ENCODE results near the gene CMSS1.
"Not testable (repeated sequence)": the region's sequence is repeated elsewhere in the genome, so short reads cannot be mapped to it uniquely, and the experiment has no call there.

CMSS1 gene

DNA sequence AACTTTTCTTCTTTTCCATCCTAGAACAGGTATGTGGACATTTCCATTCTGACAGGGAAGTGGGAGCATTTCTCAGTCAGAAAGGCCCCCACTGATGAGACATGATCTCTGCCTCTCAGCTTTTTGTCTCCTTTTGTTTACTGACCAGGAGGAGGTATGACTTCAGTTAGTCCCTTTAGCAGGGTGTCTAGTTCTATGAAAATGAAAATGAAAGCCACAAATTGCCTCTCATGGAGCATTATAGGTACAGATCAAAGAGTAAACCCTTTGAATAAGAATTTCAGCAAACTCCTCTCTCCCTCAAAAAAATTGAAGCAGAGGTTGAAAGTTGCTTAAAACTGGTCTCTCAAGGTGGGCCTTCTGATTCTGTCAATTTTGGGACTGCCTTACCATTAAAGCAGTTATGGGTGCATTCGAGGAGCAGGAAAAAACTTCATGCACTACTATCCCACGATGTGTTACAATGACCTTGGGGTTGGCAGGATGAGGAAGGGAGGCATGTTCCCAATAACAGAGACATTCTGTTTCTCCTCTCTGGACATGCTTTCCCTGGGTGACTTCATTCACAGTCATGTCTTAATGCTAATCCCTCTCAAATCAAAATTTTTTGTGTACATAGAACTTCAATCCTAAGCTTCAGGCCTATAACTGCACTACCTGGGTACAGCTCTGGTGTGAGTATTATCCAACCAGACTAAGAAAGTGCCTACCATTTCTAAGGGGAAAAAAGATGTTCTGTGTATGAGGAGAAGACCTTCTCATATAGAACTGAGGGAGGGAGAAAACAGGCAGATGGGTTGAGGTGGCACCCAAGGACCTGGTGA lies 392.5 kb downstream of the CMSS1 start:
- FAIRE-seq (peak; percentile 58), DNase-seq (ENCODE audit: insufficient read length) (no peak)
- TF ChIP-seq TAF1 (IDR thresholded peaks at IDR 0.05; ENCODE audit: borderline replicate concordance, low read depth, low read length), result no peak
- no peak for TF ChIP-seq POLR2AphosphoS5 (IDR thresholded peaks at IDR 0.05; ENCODE audit: low read depth, low read length)
- TF ChIP-seq POLR2A (IDR thresholded peaks at IDR 0.05; ENCODE audit: low read depth, low read length), result no peak

DNA sequence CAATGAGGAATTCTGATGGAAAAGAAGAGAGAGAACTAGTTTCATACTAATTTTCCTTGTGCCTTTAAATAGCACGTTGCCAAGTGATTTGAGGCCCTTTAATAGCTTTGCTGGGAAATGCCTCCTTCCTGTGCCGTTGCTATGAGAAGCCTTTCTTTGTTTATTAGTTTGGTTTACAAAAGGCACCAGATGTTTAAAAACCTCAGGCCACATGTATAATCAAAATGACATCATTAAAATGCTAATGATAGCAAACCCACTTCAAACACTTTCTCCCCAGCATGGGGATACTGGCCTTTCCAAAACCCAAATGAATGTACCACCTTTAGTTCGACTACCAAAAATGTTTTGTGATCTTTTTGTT lies 393.1 kb downstream of the CMSS1 start:
- TF ChIP-seq TAF1 (IDR thresholded peaks at IDR 0.05; ENCODE audit: borderline replicate concordance, low read depth, low read length) (no peak), POLR2A (IDR thresholded peaks at IDR 0.05; ENCODE audit: low read depth, low read length) (no peak), POLR2AphosphoS5 (IDR thresholded peaks at IDR 0.05; ENCODE audit: low read depth, low read length) (no peak)
- DNase-seq (ENCODE audit: insufficient read length) (no peak), FAIRE-seq (no peak)

DNA sequence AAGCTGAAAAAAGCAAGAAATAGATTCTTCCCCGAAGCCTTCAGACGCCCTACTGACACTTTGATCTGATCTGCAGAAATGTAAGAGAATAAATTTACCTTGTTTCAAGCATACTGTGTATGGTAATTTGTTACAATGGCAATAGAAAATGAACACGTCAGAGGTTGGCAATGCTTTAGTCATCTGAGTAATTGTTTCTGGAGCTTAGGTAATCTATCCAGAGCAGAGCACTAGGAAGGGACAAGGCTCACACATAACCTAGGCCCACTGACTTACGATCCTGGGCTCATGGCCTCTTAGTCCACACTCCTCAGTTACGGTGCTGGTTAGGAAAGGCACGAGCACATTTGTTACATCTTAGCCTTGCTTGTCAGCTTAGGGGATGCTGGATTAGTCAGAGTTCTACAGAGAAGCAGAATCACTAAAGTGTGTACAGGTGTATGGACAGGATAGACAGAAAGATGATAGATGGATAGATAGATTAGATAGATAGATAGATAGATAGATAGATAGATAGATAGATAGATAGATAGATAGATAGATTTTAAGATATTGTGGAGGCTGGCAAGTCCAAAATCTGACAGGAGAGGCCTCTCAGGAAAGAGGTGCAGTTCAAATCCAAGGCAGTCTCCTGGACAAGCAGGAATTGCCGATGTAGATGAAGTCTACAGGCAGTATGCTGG lies 396.4 kb downstream of the CMSS1 start:
- TF ChIP-seq POLR2AphosphoS5 (IDR thresholded peaks at IDR 0.05; ENCODE audit: low read depth, low read length) (no peak), TAF1 (IDR thresholded peaks at IDR 0.05; ENCODE audit: borderline replicate concordance, low read depth, low read length) (no peak), POLR2A (IDR thresholded peaks at IDR 0.05; ENCODE audit: low read depth, low read length) (no peak)
- no peak for FAIRE-seq

DNA sequence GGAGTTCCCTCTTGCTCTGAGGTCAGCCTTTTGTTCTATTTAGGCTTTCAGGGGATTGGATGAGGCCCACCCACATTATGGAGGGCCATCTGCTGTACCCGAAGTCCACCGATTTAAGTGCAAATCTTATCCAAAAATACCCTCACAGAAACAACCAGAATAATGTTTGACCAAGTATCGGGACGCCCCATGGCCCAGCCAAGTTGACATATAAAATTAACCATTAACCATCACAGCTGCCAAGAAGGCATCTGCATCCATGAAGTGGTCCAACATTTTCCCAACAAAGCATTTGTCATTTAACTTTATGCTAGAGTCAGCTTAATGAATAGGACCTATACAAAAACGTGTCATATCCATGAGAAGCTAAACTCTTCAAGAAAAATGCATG lies 396.9 kb downstream of the CMSS1 start:
- FAIRE-seq, result no peak
- no peak for TF ChIP-seq TAF1 (IDR thresholded peaks at IDR 0.05; ENCODE audit: borderline replicate concordance, low read depth, low read length)
- no peak for TF ChIP-seq POLR2A (IDR thresholded peaks at IDR 0.05; ENCODE audit: low read depth, low read length)
- TF ChIP-seq POLR2AphosphoS5 (IDR thresholded peaks at IDR 0.05; ENCODE audit: low read depth, low read length), result no peak

More for the DNA sequence above, 396.4 kb downstream of the CMSS1 start:
- no peak for DNase-seq (ENCODE audit: insufficient read length)

DNA sequence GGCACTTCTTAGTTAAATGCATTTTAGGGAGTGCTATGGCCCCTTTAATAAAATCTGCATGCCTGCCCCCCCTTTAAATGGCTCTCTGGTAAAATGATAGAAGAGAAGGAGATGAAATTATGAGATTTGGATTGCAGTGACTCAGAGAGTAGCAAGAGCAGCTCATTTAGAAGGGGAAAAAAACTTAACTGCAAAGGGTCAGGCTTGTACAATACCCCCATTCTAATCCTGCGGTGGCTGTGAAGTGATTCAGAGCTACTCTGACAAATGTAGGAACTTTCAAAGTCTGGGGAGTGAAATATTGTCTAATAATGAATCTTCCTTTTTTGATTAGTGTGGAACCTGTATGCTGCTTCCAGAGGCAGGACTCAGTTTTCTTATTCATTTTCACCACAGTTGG lies 399.1 kb downstream of the CMSS1 start:
- TF ChIP-seq POLR2A (IDR thresholded peaks at IDR 0.05; ENCODE audit: low read depth, low read length), result no peak
- TF ChIP-seq POLR2AphosphoS5 (IDR thresholded peaks at IDR 0.05; ENCODE audit: low read depth, low read length), result no peak
- no peak for TF ChIP-seq TAF1 (IDR thresholded peaks at IDR 0.05; ENCODE audit: borderline replicate concordance, low read depth, low read length)
- FAIRE-seq (no peak), DNase-seq (ENCODE audit: insufficient read length) (no peak)

More for the DNA sequence above, 396.9 kb downstream of the CMSS1 start:
- no peak for DNase-seq (ENCODE audit: insufficient read length)

DNA sequence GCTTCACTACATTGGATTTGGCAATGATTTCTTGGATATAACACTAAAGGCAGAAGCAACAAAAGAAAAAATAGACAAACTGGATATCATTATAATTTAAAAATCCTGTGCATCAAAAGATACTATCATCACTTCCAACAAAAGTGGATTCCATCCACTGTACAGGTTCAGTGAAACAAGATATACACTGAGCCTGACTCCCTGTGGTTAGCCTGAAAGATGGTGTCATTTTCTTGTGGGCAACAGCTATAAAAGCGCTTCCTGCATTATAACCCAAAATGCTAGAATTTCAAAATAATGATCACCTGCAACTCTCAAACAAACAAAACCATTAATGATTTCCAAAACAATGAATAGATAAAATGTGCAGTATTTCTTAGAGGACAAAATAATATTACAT lies 403.5 kb downstream of the CMSS1 start:
- no peak for FAIRE-seq
- DNase-seq (ENCODE audit: insufficient read length), result no peak
- TF ChIP-seq POLR2A (IDR thresholded peaks at IDR 0.05; ENCODE audit: low read depth, low read length), result no peak
- TF ChIP-seq TAF1 (IDR thresholded peaks at IDR 0.05; ENCODE audit: borderline replicate concordance, low read depth, low read length), result no peak
- no peak for TF ChIP-seq POLR2AphosphoS5 (IDR thresholded peaks at IDR 0.05; ENCODE audit: low read depth, low read length)

DNA sequence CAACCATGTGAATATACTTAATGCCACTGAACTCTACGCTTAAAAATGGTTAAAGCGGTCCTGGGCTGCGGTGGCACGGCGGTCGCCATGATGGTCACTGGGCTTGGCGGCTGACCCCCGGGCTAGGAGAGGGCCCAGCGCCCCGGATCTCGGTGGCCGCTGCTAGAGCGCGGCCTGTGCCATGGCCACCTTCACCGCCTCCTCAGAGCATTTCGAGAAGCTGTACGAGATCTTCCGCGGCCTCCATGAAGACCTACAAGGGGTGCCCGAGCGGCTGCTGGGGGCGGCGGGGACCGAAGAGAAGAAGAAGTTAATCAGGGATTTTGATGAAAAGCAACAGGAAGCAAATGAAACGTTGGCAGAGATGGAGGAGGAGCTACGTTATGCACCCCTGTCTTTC lies 407.5 kb downstream of the CMSS1 start:
- no peak for TF ChIP-seq TAF1 (IDR thresholded peaks at IDR 0.05; ENCODE audit: borderline replicate concordance, low read depth, low read length)
- no peak for TF ChIP-seq POLR2A (IDR thresholded peaks at IDR 0.05; ENCODE audit: low read depth, low read length)
- TF ChIP-seq POLR2AphosphoS5 (IDR thresholded peaks at IDR 0.05; ENCODE audit: low read depth, low read length), result no peak
- no peak for DNase-seq (ENCODE audit: insufficient read length)
- FAIRE-seq, result no peak

DNA sequence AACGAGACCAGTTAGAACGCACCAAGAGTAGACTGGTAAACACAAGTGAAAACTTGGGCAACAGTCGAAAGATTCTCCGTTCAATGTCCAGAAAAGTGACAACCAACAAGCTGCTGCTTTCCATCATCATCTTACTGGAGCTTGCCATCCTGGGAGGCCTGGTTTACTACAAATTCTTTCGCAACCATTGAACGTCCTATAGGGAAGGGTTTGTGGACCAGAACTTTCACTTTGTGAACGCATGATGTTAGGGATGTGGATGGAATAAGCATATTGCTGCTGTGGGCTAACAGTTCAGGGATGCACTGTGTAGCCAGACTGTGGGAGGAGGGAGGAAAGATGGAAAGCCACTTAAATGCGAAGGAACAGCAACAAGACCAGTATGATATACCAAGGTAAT lies 408.2 kb downstream of the CMSS1 start:
- no peak for TF ChIP-seq TAF1 (IDR thresholded peaks at IDR 0.05; ENCODE audit: borderline replicate concordance, low read depth, low read length)
- no peak for TF ChIP-seq POLR2A (IDR thresholded peaks at IDR 0.05; ENCODE audit: low read depth, low read length)
- TF ChIP-seq POLR2AphosphoS5 (IDR thresholded peaks at IDR 0.05; ENCODE audit: low read depth, low read length), result no peak
- DNase-seq (ENCODE audit: insufficient read length) (no peak), FAIRE-seq (no peak)

DNA sequence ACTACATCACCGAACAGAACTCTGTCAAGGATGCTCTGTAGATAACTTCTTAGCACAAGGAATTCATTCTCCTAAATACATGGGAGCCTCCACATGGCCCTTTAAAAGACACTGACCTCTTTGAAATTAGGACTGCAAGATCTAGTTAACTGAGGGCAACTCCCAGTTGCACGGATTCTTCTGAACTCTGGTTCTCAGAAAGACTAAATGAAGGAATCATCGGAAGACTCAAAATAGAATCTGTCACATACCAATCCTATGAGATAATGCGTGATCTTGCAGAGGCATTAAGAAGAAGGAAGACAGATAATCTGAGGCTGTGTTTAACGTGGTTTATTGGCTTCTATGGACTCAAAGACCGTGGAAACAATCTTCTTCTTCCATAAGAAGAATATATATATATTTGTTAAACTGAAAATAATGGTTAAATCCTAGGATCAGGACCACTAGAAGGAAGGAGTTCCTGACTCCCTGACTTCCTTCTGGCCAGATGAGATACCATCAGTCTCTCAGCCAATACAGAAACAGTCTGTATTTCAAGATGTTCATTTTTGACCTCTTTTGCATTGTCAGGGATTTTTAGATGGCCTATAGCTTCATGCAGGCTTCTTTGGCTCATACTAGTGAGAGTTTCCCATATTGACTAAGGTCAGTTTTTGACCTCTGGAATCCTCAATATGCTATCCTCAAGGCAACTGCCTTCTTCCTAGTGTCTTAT lies 409.2 kb downstream of the CMSS1 start:
- FAIRE-seq (no peak), DNase-seq (ENCODE audit: insufficient read length) (no peak)
- TF ChIP-seq POLR2A (IDR thresholded peaks at IDR 0.05; ENCODE audit: low read depth, low read length), result no peak
- TF ChIP-seq TAF1 (IDR thresholded peaks at IDR 0.05; ENCODE audit: borderline replicate concordance, low read depth, low read length), result no peak
- no peak for TF ChIP-seq POLR2AphosphoS5 (IDR thresholded peaks at IDR 0.05; ENCODE audit: low read depth, low read length)

DNA sequence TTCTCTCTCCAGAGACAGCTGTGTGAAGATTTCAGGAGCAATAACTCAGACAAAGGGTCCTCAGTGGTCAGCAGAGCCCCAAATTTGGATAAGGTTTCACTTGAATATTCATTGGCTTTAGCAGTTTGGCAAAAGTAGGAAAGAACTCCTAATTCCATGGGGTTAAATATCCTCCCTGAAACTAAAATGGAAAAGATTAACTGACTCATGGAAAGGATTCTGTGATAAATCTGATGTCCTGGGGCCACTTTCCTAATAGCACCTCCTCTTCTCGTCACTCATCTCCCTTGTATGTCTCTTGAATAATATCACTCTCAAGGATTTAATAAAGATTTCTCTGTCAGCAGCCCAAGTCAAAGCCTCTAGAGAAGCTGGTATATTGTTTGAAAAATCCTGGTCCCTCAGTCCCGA lies 409.9 kb downstream of the CMSS1 start:
- no peak for FAIRE-seq
- no peak for DNase-seq (ENCODE audit: insufficient read length)

DNA sequence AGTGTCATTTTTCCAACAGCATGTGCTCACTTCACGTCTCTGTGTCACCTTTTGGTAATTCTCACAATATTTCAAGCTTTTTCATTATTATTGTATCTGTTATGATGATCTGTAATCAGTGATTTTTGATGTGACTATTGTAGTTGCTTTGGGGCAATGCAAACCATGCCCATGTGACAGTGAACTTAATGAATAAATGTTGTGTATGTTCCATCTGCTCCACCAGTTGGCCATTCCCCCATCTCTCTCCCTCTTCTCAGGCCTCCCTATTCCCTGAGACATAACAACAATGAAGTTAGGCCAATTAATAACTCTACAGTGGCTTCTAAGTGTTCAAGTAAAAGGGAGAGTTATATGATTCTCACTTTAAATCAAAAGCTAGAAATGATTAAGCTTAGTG lies 410.6 kb downstream of the CMSS1 start:
- TF ChIP-seq TAF1 (IDR thresholded peaks at IDR 0.05; ENCODE audit: borderline replicate concordance, low read depth, low read length) (no peak), POLR2AphosphoS5 (IDR thresholded peaks at IDR 0.05; ENCODE audit: low read depth, low read length) (no peak), POLR2A (IDR thresholded peaks at IDR 0.05; ENCODE audit: low read depth, low read length) (no peak)
- FAIRE-seq, result no peak

More for the DNA sequence above, 409.9 kb downstream of the CMSS1 start:
- no peak for TF ChIP-seq POLR2AphosphoS5 (IDR thresholded peaks at IDR 0.05; ENCODE audit: low read depth, low read length)
- no peak for TF ChIP-seq TAF1 (IDR thresholded peaks at IDR 0.05; ENCODE audit: borderline replicate concordance, low read depth, low read length)
- TF ChIP-seq POLR2A (IDR thresholded peaks at IDR 0.05; ENCODE audit: low read depth, low read length), result no peak

DNA sequence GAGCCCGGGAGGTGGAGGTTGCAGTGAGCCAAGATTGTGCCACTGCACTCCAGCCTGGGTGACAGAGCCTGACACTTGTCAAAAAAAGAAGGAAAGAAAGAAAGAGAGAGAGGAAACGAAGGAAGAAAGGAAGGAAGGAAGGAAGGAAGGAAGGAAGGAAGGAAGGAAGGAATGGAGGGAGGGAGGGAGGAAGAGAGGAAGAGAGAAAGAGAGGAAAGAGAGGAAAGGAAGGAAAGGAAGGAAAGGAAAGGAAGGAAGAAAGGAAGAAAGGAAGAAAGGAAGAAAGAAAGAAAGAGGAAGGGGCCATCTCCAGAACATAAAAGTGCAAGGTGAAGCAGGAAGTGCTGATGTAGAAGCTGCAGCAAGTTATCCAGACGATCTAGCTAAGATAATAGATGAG lies 411.5 kb downstream of the CMSS1 start:
- DNase-seq (ENCODE audit: insufficient read length); FAIRE-seq: not testable (repeated sequence)

More for the DNA sequence above, 410.6 kb downstream of the CMSS1 start:
- DNase-seq (ENCODE audit: insufficient read length), result no peak
